ENCODE measurements around the gene MRPL54. TPM values are rescaled to one million over a fixed set of nuclear protein-coding genes. Genes with fewer than 3 reads are reported as not detected.

The MRPL54 gene
- total RNA-seq, 1 experiment from 2014 or later, result 67.1 TPM

DNA sequence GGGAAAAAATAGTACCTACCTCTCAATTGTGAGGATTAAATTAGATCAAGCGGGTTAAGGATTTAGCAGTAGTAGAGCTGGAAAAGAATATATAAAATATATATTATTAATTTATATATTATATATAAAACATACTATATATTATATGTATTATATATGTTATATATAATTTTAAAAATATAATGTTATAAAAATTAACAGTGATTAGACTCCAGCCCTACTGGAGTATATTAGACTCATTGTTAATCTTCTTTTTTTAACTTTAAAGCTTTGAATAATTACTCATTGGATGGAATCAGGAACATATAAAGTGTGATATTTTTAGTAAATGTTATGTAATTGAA, 380 bp upstream of the MRPL54 start:
- TF ChIP-seq, protein P1, sequence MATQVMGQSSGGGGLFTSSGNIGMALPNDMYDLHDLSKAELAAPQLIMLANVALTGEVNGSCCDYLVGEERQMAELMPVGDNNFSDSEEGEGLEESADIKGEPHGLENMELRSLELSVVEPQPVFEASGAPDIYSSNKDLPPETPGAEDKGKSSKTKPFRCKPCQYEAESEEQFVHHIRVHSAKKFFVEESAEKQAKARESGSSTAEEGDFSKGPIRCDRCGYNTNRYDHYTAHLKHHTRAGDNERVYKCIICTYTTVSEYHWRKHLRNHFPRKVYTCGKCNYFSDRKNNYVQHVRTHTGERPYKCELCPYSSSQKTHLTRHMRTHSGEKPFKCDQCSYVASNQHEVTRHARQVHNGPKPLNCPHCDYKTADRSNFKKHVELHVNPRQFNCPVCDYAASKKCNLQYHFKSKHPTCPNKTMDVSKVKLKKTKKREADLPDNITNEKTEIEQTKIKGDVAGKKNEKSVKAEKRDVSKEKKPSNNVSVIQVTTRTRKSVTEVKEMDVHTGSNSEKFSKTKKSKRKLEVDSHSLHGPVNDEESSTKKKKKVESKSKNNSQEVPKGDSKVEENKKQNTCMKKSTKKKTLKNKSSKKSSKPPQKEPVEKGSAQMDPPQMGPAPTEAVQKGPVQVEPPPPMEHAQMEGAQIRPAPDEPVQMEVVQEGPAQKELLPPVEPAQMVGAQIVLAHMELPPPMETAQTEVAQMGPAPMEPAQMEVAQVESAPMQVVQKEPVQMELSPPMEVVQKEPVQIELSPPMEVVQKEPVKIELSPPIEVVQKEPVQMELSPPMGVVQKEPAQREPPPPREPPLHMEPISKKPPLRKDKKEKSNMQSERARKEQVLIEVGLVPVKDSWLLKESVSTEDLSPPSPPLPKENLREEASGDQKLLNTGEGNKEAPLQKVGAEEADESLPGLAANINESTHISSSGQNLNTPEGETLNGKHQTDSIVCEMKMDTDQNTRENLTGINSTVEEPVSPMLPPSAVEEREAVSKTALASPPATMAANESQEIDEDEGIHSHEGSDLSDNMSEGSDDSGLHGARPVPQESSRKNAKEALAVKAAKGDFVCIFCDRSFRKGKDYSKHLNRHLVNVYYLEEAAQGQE (IDR thresholded peaks at IDR 0.05; ENCODE audit: low read depth), result no peak
- TF ChIP-seq CBX3 (IDR thresholded peaks at IDR 0.05; ENCODE audit: low read depth), result no peak; the same call in 1 of the 2 replicates
- H2AFZ ChIP-seq (ENCODE audit: low read depth, low read length, poor library complexity, severe bottlenecking), result peak overlapping the region; percentile 62
- peak overlapping the region; percentile 77 to 99 for H3K4me3 ChIP-seq (replicated peaks in 1 of 2; ENCODE audit: low read depth in 1 of 2, low read length in 2 of 2)
- H3K9me2 ChIP-seq (ENCODE audit: insufficient read depth), result no peaks in the 10 kb centered on the region
- no peaks in the 10 kb centered on the region for H3K27me3 ChIP-seq (ENCODE audit: insufficient read depth, low read length)
- ChIA-PET POLR2A (interaction anchor here (0.8 to 2.2 kb wide), 13 partner anchors 9 to 486 kb away, joined by 3 to 10 read pairs (median 5); partner anchors contain the start of genes EEF2 and TJP3), CTCF (interaction anchor here (0.6 to 2.4 kb wide), 13 partner anchors 15 to 446 kb away, joined by 3 to 20 read pairs (median 4); no protein-coding TSS in a partner anchor), RAD21 (ENCODE audit: low non-redundant PET in 1 of 2, low total read pairs in 2 of 2, uncharacterized antibody in 2 of 2, unreplicated experiment in 2 of 2) (interaction anchor here in 1 of 2 experiments (1.0 kb wide), 1 partner anchor 86 kb away, joined by 3 read pairs; no protein-coding TSS in a partner anchor)
- H3K27ac ChIP-seq (ENCODE audit: low read depth, low read length), result peak overlapping the region; percentile 93
- H3K9me3 ChIP-seq (ENCODE audit: control insufficient read depth in 1 of 2, insufficient read depth in 1 of 2, low read depth in 1 of 2, low read length in 2 of 2), result no peaks in the 10 kb centered on the region
- no peak for ATAC-seq
- no peaks in the 10 kb centered on the region for H4K20me1 ChIP-seq (ENCODE audit: insufficient read depth)
- DNase-seq (ENCODE audit: low read depth, low spot score), result no peak
- peaks cover 32% of the 10 kb centered on the region for H3K79me2 ChIP-seq (ENCODE audit: insufficient read depth, low read length)
- no TSS peak for BruUV-seq (replicated peaks)
- intact Hi-C loops (cut with micrococcal nuclease), result loop anchor here (1.0 to 5.0 kb wide), 2 partner anchors 34 to 60 kb away; no protein-coding TSS in a partner anchor
- peaks cover 2 to 14% of the 10 kb centered on the region in 2 experiments; a peak in 2 of 4 replicates for H3K36me3 ChIP-seq (ENCODE audit: control insufficient read depth in 1 of 2, insufficient read depth in 2 of 2, low read length in 2 of 2)
- peak overlapping the region; percentile 85 for H3K9ac ChIP-seq (ENCODE audit: low read length)
- H3K4me1 ChIP-seq (ENCODE audit: control insufficient read depth in 1 of 2, insufficient read depth in 2 of 2, low read length in 2 of 2), result peaks cover 6 to 14% of the 10 kb centered on the region in 2 experiments; a peak in 2 of 4 replicates
- peak overlapping the region; percentile 86 for H3K4me2 ChIP-seq (ENCODE audit: low read length)

DNA sequence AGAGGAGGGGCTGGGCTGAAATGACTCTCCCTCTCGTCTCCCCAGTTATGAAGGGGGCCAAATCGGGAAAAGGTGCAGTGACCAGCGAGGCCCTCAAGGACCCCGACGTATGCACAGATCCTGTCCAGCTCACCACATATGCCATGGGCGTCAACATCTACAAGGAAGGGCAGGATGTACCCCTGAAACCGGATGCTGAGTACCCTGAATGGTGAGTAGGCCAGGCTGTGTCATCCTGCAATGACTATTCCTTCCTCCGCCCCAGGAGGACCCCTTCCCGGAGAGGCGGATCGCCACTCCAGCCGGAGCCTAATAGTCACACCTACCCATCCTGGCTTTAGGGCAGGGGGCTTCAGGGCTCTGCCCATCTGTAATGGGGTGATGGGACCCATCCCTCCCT, 2.6 kb downstream of the MRPL54 start:
- ATAC-seq, result no peak
- intact Hi-C loops (cut with micrococcal nuclease), result no loop called here
- Histone ChIP-seq H2AFZ (ENCODE audit: low read depth, low read length, poor library complexity, severe bottlenecking) (no peak overlapping the region), H3K27me3 (ENCODE audit: insufficient read depth, low read length) (no peaks in the 10 kb centered on the region), H3K4me2 (ENCODE audit: low read length) (no peak overlapping the region), H3K9me3 (ENCODE audit: control insufficient read depth in 1 of 2, insufficient read depth in 1 of 2, low read depth in 1 of 2, low read length in 2 of 2) (no peaks in the 10 kb centered on the region), H3K4me1 (ENCODE audit: control insufficient read depth in 1 of 2, insufficient read depth in 2 of 2, low read length in 2 of 2) (peaks cover 6 to 14% of the 10 kb centered on the region in 2 experiments; a peak in 2 of 4 replicates), H3K9me2 (ENCODE audit: insufficient read depth) (no peaks in the 10 kb centered on the region), H3K36me3 (ENCODE audit: control insufficient read depth in 1 of 2, insufficient read depth in 2 of 2, low read length in 2 of 2) (peaks cover 0 to 5% of the 10 kb centered on the region in 2 experiments; a peak in 2 of 4 replicates), H3K79me2 (ENCODE audit: insufficient read depth, low read length) (peaks cover 19% of the 10 kb centered on the region), H3K9ac (ENCODE audit: low read length) (no peak overlapping the region), H4K20me1 (ENCODE audit: insufficient read depth) (no peaks in the 10 kb centered on the region), H3K4me3 (replicated peaks in 1 of 2; ENCODE audit: low read depth in 1 of 2, low read length in 2 of 2) (no peak overlapping the region), H3K27ac (ENCODE audit: low read depth, low read length) (no peak overlapping the region)
- RAD21 ChIA-PET (ENCODE audit: low non-redundant PET in 1 of 2, low total read pairs in 2 of 2, uncharacterized antibody in 2 of 2, unreplicated experiment in 2 of 2), result no interaction called here
- DNase-seq (ENCODE audit: low read depth, low spot score), result no peak
- POLR2A ChIA-PET, result no interaction called here
- BruUV-seq (replicated peaks), result no TSS peak
- CTCF ChIA-PET, result no interaction called here
- TF ChIP-seq, protein P2, sequence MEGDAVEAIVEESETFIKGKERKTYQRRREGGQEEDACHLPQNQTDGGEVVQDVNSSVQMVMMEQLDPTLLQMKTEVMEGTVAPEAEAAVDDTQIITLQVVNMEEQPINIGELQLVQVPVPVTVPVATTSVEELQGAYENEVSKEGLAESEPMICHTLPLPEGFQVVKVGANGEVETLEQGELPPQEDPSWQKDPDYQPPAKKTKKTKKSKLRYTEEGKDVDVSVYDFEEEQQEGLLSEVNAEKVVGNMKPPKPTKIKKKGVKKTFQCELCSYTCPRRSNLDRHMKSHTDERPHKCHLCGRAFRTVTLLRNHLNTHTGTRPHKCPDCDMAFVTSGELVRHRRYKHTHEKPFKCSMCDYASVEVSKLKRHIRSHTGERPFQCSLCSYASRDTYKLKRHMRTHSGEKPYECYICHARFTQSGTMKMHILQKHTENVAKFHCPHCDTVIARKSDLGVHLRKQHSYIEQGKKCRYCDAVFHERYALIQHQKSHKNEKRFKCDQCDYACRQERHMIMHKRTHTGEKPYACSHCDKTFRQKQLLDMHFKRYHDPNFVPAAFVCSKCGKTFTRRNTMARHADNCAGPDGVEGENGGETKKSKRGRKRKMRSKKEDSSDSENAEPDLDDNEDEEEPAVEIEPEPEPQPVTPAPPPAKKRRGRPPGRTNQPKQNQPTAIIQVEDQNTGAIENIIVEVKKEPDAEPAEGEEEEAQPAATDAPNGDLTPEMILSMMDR (IDR thresholded peaks at IDR 0.05 in 2 of 3, conservative IDR thresholded peaks at IDR 0.05 in 1 of 3; ENCODE audit: borderline replicate concordance in 1 of 3, insufficient read depth in 1 of 3, low read depth in 2 of 3, low read length in 2 of 3), result no peak
- TF ChIP-seq YY1 (IDR thresholded peaks at IDR 0.05; ENCODE audit: extremely low read depth, insufficient replicate concordance, low read depth, low read length), result no peak
- TF ChIP-seq, protein P3, sequence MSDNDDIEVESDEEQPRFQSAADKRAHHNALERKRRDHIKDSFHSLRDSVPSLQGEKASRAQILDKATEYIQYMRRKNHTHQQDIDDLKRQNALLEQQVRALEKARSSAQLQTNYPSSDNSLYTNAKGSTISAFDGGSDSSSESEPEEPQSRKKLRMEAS (IDR thresholded peaks at IDR 0.05), result no peak
- no peak for TF ChIP-seq RAD21 (IDR thresholded peaks at IDR 0.05; ENCODE audit: low read depth)
- no peak for TF ChIP-seq ELF1 (IDR thresholded peaks at IDR 0.05; ENCODE audit: borderline replicate concordance, low read depth)
- TF ChIP-seq EZH2 (IDR thresholded peaks at IDR 0.05), result no peak
- no peak for TF ChIP-seq EZH2phosphoT487 (IDR thresholded peaks at IDR 0.05; ENCODE audit: borderline replicate concordance)
- TF ChIP-seq, protein P4, sequence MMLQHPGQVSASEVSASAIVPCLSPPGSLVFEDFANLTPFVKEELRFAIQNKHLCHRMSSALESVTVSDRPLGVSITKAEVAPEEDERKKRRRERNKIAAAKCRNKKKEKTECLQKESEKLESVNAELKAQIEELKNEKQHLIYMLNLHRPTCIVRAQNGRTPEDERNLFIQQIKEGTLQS (IDR thresholded peaks at IDR 0.05), result no peak
- no peak for TF ChIP-seq SIN3A (IDR thresholded peaks at IDR 0.05; ENCODE audit: low read depth)
- no peak for TF ChIP-seq CEBPB (IDR thresholded peaks at IDR 0.05; ENCODE audit: low read depth)
- TF ChIP-seq EGR1 (IDR thresholded peaks at IDR 0.05; ENCODE audit: low read depth), result no peak
- no peak for TF ChIP-seq POLR2AphosphoS5 (IDR thresholded peaks at IDR 0.05; ENCODE audit: low read depth, low read length)
- TF ChIP-seq SRF (IDR thresholded peaks at IDR 0.05; ENCODE audit: low read depth), result no peak
- TF ChIP-seq CBX3 (IDR thresholded peaks at IDR 0.05; ENCODE audit: low read depth), result no peak

All from HCT116 (cell line).